Osteoblast (primary cell): ENCODE data around the gene YES1. TPM values are rescaled to one million over a fixed set of nuclear protein-coding genes. Genes with fewer than 3 reads are reported as not detected.
"Not testable (repeated sequence)": the region's sequence is repeated elsewhere in the genome, so short reads cannot be mapped to it uniquely, and the experiment has no call there.

ENCODE experiments used
- DNase-seq: peaks from one replicate; pipeline ENCODE4 v3.0.0; 2011; ENCODE audit warnings: low spot score, mixed read lengths; ENCODE audit not compliant: insufficient read length; ENCODE audit errors: missing footprints
- H2AFZ ChIP-seq: 2 replicates; pipeline ENCODE4 v1.6.0; 2011; ENCODE audit warnings: mild to moderate bottlenecking, low read length
- H3K27ac ChIP-seq: 2 replicates; pipeline ENCODE4 v1.5.1; 2011; ENCODE audit warnings: mild to moderate bottlenecking, low read depth, low read length, moderate library complexity
- H3K27me3 ChIP-seq: 2 replicates; pipeline ENCODE4 v1.6.0; 2012; ENCODE audit warnings: mild to moderate bottlenecking, control low read depth, inconsistent platforms, low read length, moderate library complexity; ENCODE audit not compliant: insufficient read depth
- H3K36me3 ChIP-seq: 2 replicates; pipeline ENCODE4 v1.5.1; 2011; ENCODE audit warnings: mild to moderate bottlenecking, low read length, control low read depth, moderate library complexity; ENCODE audit not compliant: insufficient read depth
- H3K4me1 ChIP-seq: 2 replicates; pipeline ENCODE4 v1.5.1; 2011; ENCODE audit warnings: mild to moderate bottlenecking, low read length, control low read depth, moderate library complexity; ENCODE audit not compliant: insufficient read depth
- H3K4me2 ChIP-seq: 2 replicates; pipeline ENCODE4 v1.6.0; 2011; ENCODE audit warnings: mild to moderate bottlenecking, low read length; ENCODE audit not compliant: insufficient read depth
- H3K4me3 ChIP-seq: fragments of 200-600 bp; sonication (generic); 3 replicates; pipeline ENCODE4 v1.5.1; 2012; ENCODE audit warnings: mild to moderate bottlenecking, low read length, inconsistent platforms; ENCODE audit not compliant: insufficient read depth
- H3K79me2 ChIP-seq: 2 replicates; pipeline ENCODE4 v1.6.0; 2012; ENCODE audit warnings: mild to moderate bottlenecking, low read length, control low read depth, inconsistent platforms; ENCODE audit not compliant: insufficient read depth
- H3K9me3 ChIP-seq: 2 replicates; pipeline ENCODE4 v1.5.1; 2011; ENCODE audit warnings: low read depth, low read length, control low read depth
- H4K20me1 ChIP-seq: 2 replicates; pipeline ENCODE4 v1.6.0; 2012; ENCODE audit warnings: mild to moderate bottlenecking, low read length, control low read depth; ENCODE audit not compliant: insufficient read depth
- CTCF ChIP-seq: IDR thresholded peaks from 2 replicates; pipeline ENCODE4 v1.5.1; 2011; ENCODE audit warnings: mild to moderate bottlenecking, low read depth, low read length, moderate library complexity; ENCODE audit errors: extremely low read depth
- total RNA-seq: library from RNA; depleted of rRNA; stranded (reverse); fragments of >200 nt; gene quantifications from 2 replicates; pipeline ENCODE4 v1.2.3, GENCODE V29; 2012

YES1 gene
- total RNA-seq, 1 donor, result 99.5 TPM

GRCh38 chr18:767084-767882 is 44.8 kb downstream of the YES1 start:
- Histone ChIP-seq H2AFZ (no peak overlapping the region), H3K36me3 (no peaks in the 10 kb centered on the region), H3K9me3 (no peaks in the 10 kb centered on the region), H3K4me1 (no peaks in the 10 kb centered on the region), H3K79me2 (peaks cover 51% of the 10 kb centered on the region), H3K27ac (no peak overlapping the region), H3K27me3 (no peaks in the 10 kb centered on the region), H3K4me2 (no peak overlapping the region), H4K20me1 (peaks cover 5% of the 10 kb centered on the region), H3K4me3 (no peak overlapping the region)
- no peak for DNase-seq
- TF ChIP-seq CTCF, result no peak

- Histone ChIP-seq H4K20me1 (peaks cover 7% of the 10 kb centered on the region), H3K27ac (no peak overlapping the region), H2AFZ (no peak overlapping the region), H3K79me2 (peaks cover 47% of the 10 kb centered on the region), H3K4me3 (no peak overlapping the region), H3K9me3 (no peaks in the 10 kb centered on the region), H3K4me2 (no peak overlapping the region), H3K4me1 (no peaks in the 10 kb centered on the region), H3K36me3 (no peaks in the 10 kb centered on the region), H3K27me3 (no peaks in the 10 kb centered on the region)
- no peak for DNase-seq
- no peak for TF ChIP-seq CTCF
Observed at GRCh38 chr18:766550-766860, 45.5 kb downstream of the YES1 start.

GRCh38 chr18:765764-766549 is 46.1 kb downstream of the YES1 start:
- no peak overlapping the region for H3K27ac ChIP-seq
- H3K79me2 ChIP-seq, result peaks cover 48% of the 10 kb centered on the region
- no peak for TF ChIP-seq CTCF
- no peak overlapping the region for H3K4me3 ChIP-seq
- H3K36me3 ChIP-seq, result no peaks in the 10 kb centered on the region
- no peak for DNase-seq
- no peak overlapping the region for H2AFZ ChIP-seq
- H3K4me2 ChIP-seq, result no peak overlapping the region
- H3K27me3 ChIP-seq, result no peaks in the 10 kb centered on the region
- H4K20me1 ChIP-seq, result peaks cover 10% of the 10 kb centered on the region
- H3K4me1 ChIP-seq, result no peaks in the 10 kb centered on the region
- H3K9me3 ChIP-seq, result no peaks in the 10 kb centered on the region

- H2AFZ ChIP-seq, H3K4me1 ChIP-seq, H3K27ac ChIP-seq, H3K36me3 ChIP-seq, H3K27me3 ChIP-seq, DNase-seq, H3K4me2 ChIP-seq, H4K20me1 ChIP-seq, H3K9me3 ChIP-seq, H3K4me3 ChIP-seq: not testable (repeated sequence)
- H3K79me2 ChIP-seq, result peaks cover 51% of the 10 kb centered on the region
Observed at GRCh38 chr18:759864-760263, 52.2 kb downstream of the YES1 start.
